ENCODE results near the gene CAP2.

DNA sequence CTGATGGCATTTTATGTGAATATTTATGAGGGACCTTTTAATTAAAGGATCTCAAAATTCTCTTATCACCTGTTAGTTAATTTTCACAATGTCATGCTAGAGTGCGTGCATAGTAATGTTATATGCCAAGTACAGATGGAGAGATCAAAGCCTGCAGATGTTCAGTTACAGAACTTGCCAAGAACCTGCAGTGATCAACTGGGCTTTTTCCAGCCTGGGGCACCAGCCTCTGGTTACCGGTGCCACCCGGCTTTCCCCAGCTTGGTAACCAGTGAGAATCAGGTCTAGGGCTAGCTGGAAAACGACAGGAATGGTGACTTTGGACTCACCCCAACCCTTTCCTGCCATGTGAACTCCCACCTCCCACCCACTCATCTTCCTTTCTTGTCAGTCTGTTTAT lies 91.8 kb downstream of the CAP2 start:
- TF ChIP-seq MYBL2 (CRISPR knock-in tag; IDR thresholded peaks at IDR 0.05) (no peak), TEAD4 (CRISPR knock-in tag; IDR thresholded peaks at IDR 0.05) (no peak), TEAD1 (CRISPR knock-in tag; IDR thresholded peaks at IDR 0.05) (no peak), CREM (CRISPR knock-in tag; IDR thresholded peaks at IDR 0.05) (no peak), ZNF121 (CRISPR knock-in tag; IDR thresholded peaks at IDR 0.05) (no peak), ETV6 (CRISPR knock-in tag; IDR thresholded peaks at IDR 0.05) (no peak), FOXJ3 (CRISPR knock-in tag; IDR thresholded peaks at IDR 0.05; ENCODE audit: borderline replicate concordance) (no peak), TCF7 (CRISPR knock-in tag; IDR thresholded peaks at IDR 0.05; ENCODE audit: low read depth) (no peak), SP1 (CRISPR knock-in tag; conservative IDR thresholded peaks at IDR 0.05) (no peak)
- TF ChIP-seq, protein P1, sequence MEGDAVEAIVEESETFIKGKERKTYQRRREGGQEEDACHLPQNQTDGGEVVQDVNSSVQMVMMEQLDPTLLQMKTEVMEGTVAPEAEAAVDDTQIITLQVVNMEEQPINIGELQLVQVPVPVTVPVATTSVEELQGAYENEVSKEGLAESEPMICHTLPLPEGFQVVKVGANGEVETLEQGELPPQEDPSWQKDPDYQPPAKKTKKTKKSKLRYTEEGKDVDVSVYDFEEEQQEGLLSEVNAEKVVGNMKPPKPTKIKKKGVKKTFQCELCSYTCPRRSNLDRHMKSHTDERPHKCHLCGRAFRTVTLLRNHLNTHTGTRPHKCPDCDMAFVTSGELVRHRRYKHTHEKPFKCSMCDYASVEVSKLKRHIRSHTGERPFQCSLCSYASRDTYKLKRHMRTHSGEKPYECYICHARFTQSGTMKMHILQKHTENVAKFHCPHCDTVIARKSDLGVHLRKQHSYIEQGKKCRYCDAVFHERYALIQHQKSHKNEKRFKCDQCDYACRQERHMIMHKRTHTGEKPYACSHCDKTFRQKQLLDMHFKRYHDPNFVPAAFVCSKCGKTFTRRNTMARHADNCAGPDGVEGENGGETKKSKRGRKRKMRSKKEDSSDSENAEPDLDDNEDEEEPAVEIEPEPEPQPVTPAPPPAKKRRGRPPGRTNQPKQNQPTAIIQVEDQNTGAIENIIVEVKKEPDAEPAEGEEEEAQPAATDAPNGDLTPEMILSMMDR (IDR thresholded peaks at IDR 0.05): no peak
- TF ChIP-seq, protein P2, sequence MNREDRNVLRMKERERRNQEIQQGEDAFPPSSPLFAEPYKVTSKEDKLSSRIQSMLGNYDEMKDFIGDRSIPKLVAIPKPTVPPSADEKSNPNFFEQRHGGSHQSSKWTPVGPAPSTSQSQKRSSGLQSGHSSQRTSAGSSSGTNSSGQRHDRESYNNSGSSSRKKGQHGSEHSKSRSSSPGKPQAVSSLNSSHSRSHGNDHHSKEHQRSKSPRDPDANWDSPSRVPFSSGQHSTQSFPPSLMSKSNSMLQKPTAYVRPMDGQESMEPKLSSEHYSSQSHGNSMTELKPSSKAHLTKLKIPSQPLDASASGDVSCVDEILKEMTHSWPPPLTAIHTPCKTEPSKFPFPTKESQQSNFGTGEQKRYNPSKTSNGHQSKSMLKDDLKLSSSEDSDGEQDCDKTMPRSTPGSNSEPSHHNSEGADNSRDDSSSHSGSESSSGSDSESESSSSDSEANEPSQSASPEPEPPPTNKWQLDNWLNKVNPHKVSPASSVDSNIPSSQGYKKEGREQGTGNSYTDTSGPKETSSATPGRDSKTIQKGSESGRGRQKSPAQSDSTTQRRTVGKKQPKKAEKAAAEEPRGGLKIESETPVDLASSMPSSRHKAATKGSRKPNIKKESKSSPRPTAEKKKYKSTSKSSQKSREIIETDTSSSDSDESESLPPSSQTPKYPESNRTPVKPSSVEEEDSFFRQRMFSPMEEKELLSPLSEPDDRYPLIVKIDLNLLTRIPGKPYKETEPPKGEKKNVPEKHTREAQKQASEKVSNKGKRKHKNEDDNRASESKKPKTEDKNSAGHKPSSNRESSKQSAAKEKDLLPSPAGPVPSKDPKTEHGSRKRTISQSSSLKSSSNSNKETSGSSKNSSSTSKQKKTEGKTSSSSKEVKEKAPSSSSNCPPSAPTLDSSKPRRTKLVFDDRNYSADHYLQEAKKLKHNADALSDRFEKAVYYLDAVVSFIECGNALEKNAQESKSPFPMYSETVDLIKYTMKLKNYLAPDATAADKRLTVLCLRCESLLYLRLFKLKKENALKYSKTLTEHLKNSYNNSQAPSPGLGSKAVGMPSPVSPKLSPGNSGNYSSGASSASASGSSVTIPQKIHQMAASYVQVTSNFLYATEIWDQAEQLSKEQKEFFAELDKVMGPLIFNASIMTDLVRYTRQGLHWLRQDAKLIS (CRISPR knock-in tag; IDR thresholded peaks at IDR 0.05; ENCODE audit: borderline replicate concordance): no peak
